Fibroblast of skin of abdomen (primary cell): ENCODE data around the gene TEAD4. TPM values are rescaled to one million over a fixed set of nuclear protein-coding genes. Genes with fewer than 3 reads are reported as not detected.
A peak's percentile ranks its signal among the peaks of the same experiment; 100 is the strongest.

Experiments
- DNase-seq: peaks from one replicate; pipeline ENCODE4 v3.0.0-alpha.2; 2013
- polyA plus RNA-seq, 2 experiments: library from polyadenylated mRNA; unstranded; fragments of 120-200 nt; gene quantifications; one replicate each; pipeline ENCODE4 v1.2.1, GENCODE V29; 2013; ENCODE audit not compliant: insufficient read length in 2 of 2

The TEAD4 gene
- 25.5 TPM for polyA plus RNA-seq (2013, experiment 1 of 2; ENCODE audit: insufficient read length)
- polyA plus RNA-seq (2013, experiment 2 of 2; ENCODE audit: insufficient read length): 27.3 TPM

- peak; percentile 92 for DNase-seq
Observed at GRCh38 chr12:2959192-2959504, at the start of gene TEAD4. Gene TEAD4 (plus strand): TSS chr12:2959397.

- DNase-seq: no peak
Observed at GRCh38 chr12:2912216-2912575, 47.0 kb upstream of the TEAD4 start.

- DNase-seq: no peak
Observed at GRCh38 chr12:2919249-2919648, 39.9 kb upstream of the TEAD4 start.

- peak; percentile 21 for DNase-seq
Observed at GRCh38 chr12:2922329-2922728, 36.9 kb upstream of the TEAD4 start.

- DNase-seq: no peak
Observed at GRCh38 chr12:2923057-2923456, 36.1 kb upstream of the TEAD4 start.

GRCh38 chr12:2924019-2924418 is 35.2 kb upstream of the TEAD4 start:
- DNase-seq: peak; percentile 28

- DNase-seq: no peak
Observed at GRCh38 chr12:2925322-2925995, 33.7 kb upstream of the TEAD4 start.

GRCh38 chr12:2930865-2931264 is 28.3 kb upstream of the TEAD4 start:
- DNase-seq: no peak

GRCh38 chr12:2933586-2933985 is 25.6 kb upstream of the TEAD4 start:
- DNase-seq: no peak

- DNase-seq: no peak
Observed at GRCh38 chr12:2934371-2934770, 24.8 kb upstream of the TEAD4 start.

GRCh38 chr12:2936301-2936700 is 22.9 kb upstream of the TEAD4 start:
- DNase-seq: no peak

- no peak for DNase-seq
Observed at GRCh38 chr12:2937500-2937899, 21.7 kb upstream of the TEAD4 start.

GRCh38 chr12:2939191-2939590 is 20.0 kb upstream of the TEAD4 start:
- no peak for DNase-seq

GRCh38 chr12:2940564-2940963 is 18.6 kb upstream of the TEAD4 start:
- no peak for DNase-seq

- DNase-seq: no peak
Observed at GRCh38 chr12:2941524-2941923, 17.7 kb upstream of the TEAD4 start.

GRCh38 chr12:2944401-2945047 is 14.7 kb upstream of the TEAD4 start:
- DNase-seq: no peak

- no peak for DNase-seq
Observed at GRCh38 chr12:2949411-2949810, 9.8 kb upstream of the TEAD4 start.

GRCh38 chr12:2955888-2956287 is 3.3 kb upstream of the TEAD4 start:
- no peak for DNase-seq

GRCh38 chr12:2957816-2958431 is 1.3 kb upstream of the TEAD4 start:
- DNase-seq: no peak

GRCh38 chr12:2958432-2959191 is 585 bp upstream of the TEAD4 start:
- DNase-seq: peak; percentile 84

- peak; percentile 73 for DNase-seq
Observed at GRCh38 chr12:2959505-2960389, 550 bp downstream of the TEAD4 start.

- peak; percentile 16 for DNase-seq
Observed at GRCh38 chr12:2960390-2960956, 1.3 kb downstream of the TEAD4 start.
